GM12878 (cell line): ENCODE measurements around the gene CDH2. TPM values are rescaled to one million over a fixed set of nuclear protein-coding genes. Genes with fewer than 3 reads are reported as not detected.

ENCODE experiments used
- ATAC-seq: fragments of 200-7000 bp; cut with Tn5 transposase; 3 replicates; pipeline ENCODE4 v1.9.1; 2020; ENCODE audit warnings: mild to moderate bottlenecking, moderate library complexity
- BruUV-seq: library from RNA; stranded (reverse); fragments of 400-500 nt; replicated peaks from 2 replicates; lab custom pipeline; 2021; lab: Mats Ljungman, UMichigan
- CTCF ChIA-PET: fragments of 300-600 bp; sonication (Branson Sonifier 250); formaldehyde crosslinking; extraction: SDS; loops from one replicate; lab custom pipeline; 2021; ENCODE audit warnings: inconsistent platforms; lab: Yijun Ruan, JAX
- POLR2A ChIA-PET: fragments of 350-600 bp; formaldehyde crosslinking; extraction: SDS; loops from one replicate; lab custom pipeline; 2021; ENCODE audit warnings: inconsistent platforms; lab: Charles Lee
- RAD21 ChIA-PET: fragments of 300-600 bp; sonication (Branson Sonifier 250); formaldehyde crosslinking; loops from one replicate; lab custom pipeline; 2023; ENCODE audit warnings: antibody characterized with exemption; ENCODE audit not compliant: unreplicated experiment; lab: Charles Lee
- SMC1A ChIA-PET: fragments of 300-600 bp; sonication (Branson Sonifier 250); formaldehyde crosslinking; loops from one replicate; lab custom pipeline; 2023; ENCODE audit not compliant: unreplicated experiment, uncharacterized antibody; lab: Charles Lee
- DNase-seq: peaks from one replicate; pipeline ENCODE4 v3.0.0-alpha.2; 2011; ENCODE audit warnings: low read depth, low spot score
- FAIRE-seq: peaks from 3 replicates; lab custom pipeline; 2011; peaks lifted over from hg19 to GRCh38; lab: Jason Lieb, UNC
- H2AFZ ChIP-seq: 2 replicates; pipeline ENCODE4 v1.6.0; 2011; ENCODE audit warnings: low read depth, low read length, control low read depth; ENCODE audit not compliant: control insufficient read depth
- H3K27ac ChIP-seq: 2 replicates; pipeline ENCODE4 v1.5.1; 2011; ENCODE audit warnings: control low read depth; ENCODE audit not compliant: control insufficient read depth, insufficient read depth
- H3K27me3 ChIP-seq, 2 experiments: replicated peaks in 1 of 2; 2 replicates each; pipeline versions ENCODE4 v1.6.0 to v1.6.1; 2011; ENCODE audit warnings: low read length in 1 of 2; ENCODE audit not compliant: control insufficient read depth in 2 of 2, insufficient read depth in 2 of 2
- H3K36me3 ChIP-seq, 2 experiments: 2 replicates each; pipeline ENCODE4 v1.5.1; 2011; ENCODE audit warnings: low read length in 1 of 2; ENCODE audit not compliant: control insufficient read depth in 2 of 2, insufficient read depth in 2 of 2
- H3K4me1 ChIP-seq: 2 replicates; pipeline ENCODE4 v1.6.1; 2011; ENCODE audit warnings: mild to moderate bottlenecking, low read length, moderate library complexity, mixed read lengths; ENCODE audit not compliant: control insufficient read depth, insufficient read depth
- H3K4me2 ChIP-seq: 2 replicates; pipeline ENCODE4 v1.6.0; 2011; ENCODE audit warnings: control low read depth; ENCODE audit not compliant: control insufficient read depth, insufficient read depth
- H3K4me3 ChIP-seq: fragments of 200-600 bp; sonication (generic); 2 replicates; pipeline ENCODE4 v1.5.1; 2016
- H3K79me2 ChIP-seq: 2 replicates; pipeline ENCODE4 v1.6.0; 2011; ENCODE audit warnings: low read length; ENCODE audit not compliant: control insufficient read depth, insufficient read depth
- H3K9ac ChIP-seq: 2 replicates; pipeline ENCODE4 v1.8.0; 2011; ENCODE audit warnings: low read length, control low read depth, mixed read lengths; ENCODE audit not compliant: control insufficient read depth, insufficient read depth
- H3K9me3 ChIP-seq: replicated peaks from 3 replicates; pipeline ENCODE4 v1.5.1; 2011; ENCODE audit warnings: mild to moderate bottlenecking, low read length; ENCODE audit not compliant: control insufficient read depth, insufficient read depth
- H4K20me1 ChIP-seq: 2 replicates; pipeline ENCODE4 v1.6.0; 2011; ENCODE audit not compliant: control insufficient read depth, insufficient read depth
- FOXK2 ChIP-seq: fragments of 450-650 bp; IDR thresholded peaks from 2 replicates; pipeline ENCODE4 v1.6.1; 2017; ENCODE audit warnings: mild to moderate bottlenecking, moderate library complexity
- GATAD2B ChIP-seq: fragments of 450-650 bp; conservative IDR thresholded peaks from 2 replicates; pipeline ENCODE4 v1.6.1; 2017; ENCODE audit warnings: low read depth, mild to moderate bottlenecking, moderate library complexity
- HCFC1 ChIP-seq: fragments of 150-350 bp; IDR thresholded peaks from 2 replicates; pipeline ENCODE4 v1.6.1; 2014; ENCODE audit warnings: low read length
- IKZF1 ChIP-seq: fragments of 450-650 bp; conservative IDR thresholded peaks from 2 replicates; pipeline ENCODE4 v1.6.1; 2017; ENCODE audit warnings: antibody characterized with exemption, mild to moderate bottlenecking
- KDM1A ChIP-seq: fragments of 200-600 bp; sonication (generic); IDR thresholded peaks from 2 replicates; pipeline ENCODE4 v1.6.1; 2016; ENCODE audit warnings: borderline replicate concordance
- MTA2 ChIP-seq: fragments of 450-650 bp; IDR thresholded peaks from 2 replicates; pipeline ENCODE4 v1.6.1; 2016; ENCODE audit warnings: low read depth, mild to moderate bottlenecking, moderate library complexity
- STAT1 ChIP-seq: fragments of 450-650 bp; conservative IDR thresholded peaks from 2 replicates; pipeline ENCODE4 v1.6.1; 2014; ENCODE audit warnings: antibody characterized with exemption, mild to moderate bottlenecking
- TAF1 ChIP-seq: IDR thresholded peaks from 2 replicates; pipeline ENCODE4 v1.6.1; 2011; ENCODE audit warnings: mild to moderate bottlenecking, low read depth, low read length, borderline replicate concordance
- TCF12 ChIP-seq: IDR thresholded peaks from 2 replicates; pipeline ENCODE4 v1.6.1; 2011; ENCODE audit warnings: low read depth, mild to moderate bottlenecking, low read length
- ZBED1 ChIP-seq: IDR thresholded peaks from 2 replicates; pipeline ENCODE4 v1.6.1; 2016; ENCODE audit warnings: borderline replicate concordance
- WGBS: methylation state at CpG from one replicate; pipeline ENCODE4 v1.1.6; 2016; ENCODE audit warnings: low lambda C conversion rate; ENCODE audit not compliant: insufficient replicate concordance, insufficient coverage; ENCODE audit errors: missing lambda C conversion rate; 5-methylcytosine and 5-hydroxymethylcytosine counted together
- in situ Hi-C: fragments of 300-500 bp; cut with MboI; formaldehyde crosslinking; loops from 9 replicates; pipeline ENCODE4 v1.14.3; 2018; ENCODE audit warnings: mixed read lengths
- intact Hi-C: fragments of 100-400 bp; cut with micrococcal nuclease; formaldehyde crosslinking; loops from one replicate; pipeline ENCODE4 v1.14.2; 2022; ENCODE audit not compliant: unreplicated experiment
- polyA plus RNA-seq, 11 experiments: library from polyadenylated mRNA; depleted of rRNA in 4 of 11; unstranded in 6 of 11; stranded (reverse) in 5 of 11; fragments of >200 nt; fragmentation: Nextera tagmentation in 4 of 11; fragmentation: Illumina TruSeq in 1 of 11; extraction: Ambion mirVana in 4 of 11; extraction: Trizol in 1 of 11; gene quantifications; 1 replicate in 1 of 11; 2 replicates in 10 of 11; pipeline versions ENCODE4 v1.2.1 to v1.2.3, GENCODE V29; 2011 to 2016; ENCODE audit warnings: inconsistent platforms in 2 of 11, missing spikeins in 2 of 11, low read depth in 1 of 11
- total RNA-seq, 4 experiments: library from RNA; depleted of rRNA in 3 of 4; stranded (reverse); fragments of >200 nt in 3 of 4; fragmentation: Illumina TruSeq in 1 of 4; extraction: Trizol in 1 of 4; gene quantifications; 2 replicates each; pipeline versions ENCODE4 v1.2.1 to v1.2.3, GENCODE V29; 2013 to 2021
- TF ChIP-seq, protein P1 (sequence below): IDR thresholded peaks from 2 replicates; pipeline ENCODE4 v1.6.1; 2012; ENCODE audit warnings: low read depth, low read length, improper control_type of control experiment
- TF ChIP-seq, protein P2 (sequence below): fragments of 450-650 bp; formaldehyde crosslinking; IDR thresholded peaks from 2 replicates; pipeline ENCODE4 v1.4.0; 2020; ENCODE audit warnings: mild to moderate bottlenecking, moderate library complexity
- TF ChIP-seq, protein P3 (sequence below): IDR thresholded peaks from 2 replicates; pipeline ENCODE4 v1.6.1; 2011; ENCODE audit warnings: borderline replicate concordance, low read depth, mild to moderate bottlenecking, moderate library complexity, mixed read lengths, low read length; ENCODE audit not compliant: insufficient read depth; ENCODE audit errors: extremely low read length

CDH2 gene
- total and polyA plus RNA-seq, 10 of the 15 experiments (the other 5 are each of a cell fraction or from before 2014, with no cell fraction given) = 0.01 to 0.25 (median 0.06) TPM; not detected in 4

DNA sequence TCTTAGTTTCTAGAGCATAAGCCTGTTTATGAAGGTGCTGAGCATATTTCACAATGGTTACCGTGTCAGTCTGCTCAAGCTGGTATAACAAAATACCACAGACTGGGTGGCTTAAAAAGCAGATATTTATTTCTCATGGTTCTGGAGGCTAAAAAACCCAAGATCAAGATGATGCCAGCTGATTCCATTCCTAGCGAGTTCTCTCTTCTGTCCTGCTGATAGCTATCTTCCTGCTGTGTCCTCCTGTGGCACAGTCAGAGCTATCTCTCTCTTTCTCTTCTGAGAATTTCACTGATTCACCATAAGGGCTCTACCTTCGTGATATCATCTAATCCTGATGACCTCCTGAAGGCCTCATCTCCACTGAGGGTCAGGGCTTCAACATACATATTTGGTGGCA lies 273.0 kb downstream of the CDH2 start:
- H3K36me3 ChIP-seq = no peaks in the 10 kb centered on the region
- ChIA-PET POLR2A (no interaction called here), SMC1A (no interaction called here), CTCF (no interaction called here), RAD21 (no interaction called here)
- no peaks in the 10 kb centered on the region for H4K20me1 ChIP-seq
- no peak overlapping the region for H3K4me3 ChIP-seq
- FAIRE-seq (no peak), DNase-seq (no peak), ATAC-seq (no peak)
- H3K9ac ChIP-seq = no peak overlapping the region
- intact Hi-C loops (no loop called here), in situ Hi-C loops (loop anchor here (10.0 kb wide), 1 partner anchor 59 kb away; no protein-coding TSS in a partner anchor)
- no peaks in the 10 kb centered on the region for H3K27me3 ChIP-seq
- H3K9me3 ChIP-seq = no peaks in the 10 kb centered on the region
- no peak for TF ChIP-seq ZBED1
- TF ChIP-seq STAT1 = no peak
- TF ChIP-seq FOXK2 = no peak
- TF ChIP-seq, protein P1, sequence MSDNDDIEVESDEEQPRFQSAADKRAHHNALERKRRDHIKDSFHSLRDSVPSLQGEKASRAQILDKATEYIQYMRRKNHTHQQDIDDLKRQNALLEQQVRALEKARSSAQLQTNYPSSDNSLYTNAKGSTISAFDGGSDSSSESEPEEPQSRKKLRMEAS = no peak
- TF ChIP-seq TCF12 = no peak
- WGBS = 3% methylated on average over 3 of the region's 3 CpGs
- H3K27ac ChIP-seq = no peak overlapping the region
- H3K79me2 ChIP-seq = no peaks in the 10 kb centered on the region
- BruUV-seq = no TSS peak
- H2AFZ ChIP-seq = no peak overlapping the region
- no peaks in the 10 kb centered on the region for H3K4me1 ChIP-seq
- H3K4me2 ChIP-seq = no peak overlapping the region

DNA sequence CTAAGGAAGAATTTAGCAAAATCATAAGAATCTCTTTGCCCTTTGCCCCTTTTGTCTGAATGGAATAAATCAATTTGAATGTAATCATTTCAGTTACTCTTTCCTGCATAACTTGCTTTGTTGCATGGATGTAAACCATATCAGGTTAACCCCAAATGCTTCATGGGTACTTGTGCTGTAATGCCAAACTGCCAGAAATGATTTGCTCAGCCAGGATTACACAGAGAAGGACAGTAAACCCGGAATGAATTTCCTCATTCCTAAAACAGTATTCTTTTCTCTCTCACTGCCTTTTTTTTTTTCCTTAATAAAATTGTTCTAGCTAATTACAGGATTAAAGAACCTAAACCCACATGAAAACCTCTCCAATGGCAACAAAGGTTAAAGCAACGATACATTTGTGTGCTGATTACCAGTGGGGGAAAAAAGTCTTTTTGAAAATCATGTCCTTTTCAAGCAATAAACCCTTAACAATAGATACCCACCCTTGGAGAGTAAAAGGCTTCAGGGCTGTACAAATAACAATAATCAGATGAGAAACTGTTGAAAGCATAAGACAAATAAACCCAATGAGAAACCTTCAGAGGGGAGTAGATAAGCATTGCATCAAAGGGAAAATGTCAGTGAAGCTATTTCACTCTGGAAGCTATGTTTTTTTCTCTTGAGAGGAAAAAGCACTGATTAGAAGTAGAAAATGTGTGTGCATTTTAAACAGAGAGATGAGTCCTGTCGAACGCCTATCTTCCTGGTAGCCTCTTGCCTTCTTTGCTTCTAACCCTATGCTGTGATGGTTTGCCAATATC lies 275.3 kb downstream of the CDH2 start:
- H3K4me3 ChIP-seq = no peak overlapping the region
- intact Hi-C loops (no loop called here), in situ Hi-C loops (loop anchor here (10.0 kb wide), 1 partner anchor 57 kb away; no protein-coding TSS in a partner anchor)
- DNase-seq (no peak), FAIRE-seq (no peak), ATAC-seq (no peak)
- ChIA-PET SMC1A (no interaction called here), POLR2A (no interaction called here), CTCF (no interaction called here), RAD21 (no interaction called here)
- no TSS peak for BruUV-seq
- no peak overlapping the region for H3K4me2 ChIP-seq
- no peaks in the 10 kb centered on the region for H3K36me3 ChIP-seq
- no peaks in the 10 kb centered on the region for H4K20me1 ChIP-seq
- H3K9me3 ChIP-seq = no peaks in the 10 kb centered on the region
- H3K27ac ChIP-seq = no peak overlapping the region
- no peak overlapping the region for H2AFZ ChIP-seq
- H3K27me3 ChIP-seq = no peaks in the 10 kb centered on the region
- H3K9ac ChIP-seq = no peak overlapping the region
- WGBS = 23% methylated on average over 4 of the region's 4 CpGs
- no peaks in the 10 kb centered on the region for H3K79me2 ChIP-seq
- H3K4me1 ChIP-seq = no peaks in the 10 kb centered on the region
- TF ChIP-seq, protein P2, sequence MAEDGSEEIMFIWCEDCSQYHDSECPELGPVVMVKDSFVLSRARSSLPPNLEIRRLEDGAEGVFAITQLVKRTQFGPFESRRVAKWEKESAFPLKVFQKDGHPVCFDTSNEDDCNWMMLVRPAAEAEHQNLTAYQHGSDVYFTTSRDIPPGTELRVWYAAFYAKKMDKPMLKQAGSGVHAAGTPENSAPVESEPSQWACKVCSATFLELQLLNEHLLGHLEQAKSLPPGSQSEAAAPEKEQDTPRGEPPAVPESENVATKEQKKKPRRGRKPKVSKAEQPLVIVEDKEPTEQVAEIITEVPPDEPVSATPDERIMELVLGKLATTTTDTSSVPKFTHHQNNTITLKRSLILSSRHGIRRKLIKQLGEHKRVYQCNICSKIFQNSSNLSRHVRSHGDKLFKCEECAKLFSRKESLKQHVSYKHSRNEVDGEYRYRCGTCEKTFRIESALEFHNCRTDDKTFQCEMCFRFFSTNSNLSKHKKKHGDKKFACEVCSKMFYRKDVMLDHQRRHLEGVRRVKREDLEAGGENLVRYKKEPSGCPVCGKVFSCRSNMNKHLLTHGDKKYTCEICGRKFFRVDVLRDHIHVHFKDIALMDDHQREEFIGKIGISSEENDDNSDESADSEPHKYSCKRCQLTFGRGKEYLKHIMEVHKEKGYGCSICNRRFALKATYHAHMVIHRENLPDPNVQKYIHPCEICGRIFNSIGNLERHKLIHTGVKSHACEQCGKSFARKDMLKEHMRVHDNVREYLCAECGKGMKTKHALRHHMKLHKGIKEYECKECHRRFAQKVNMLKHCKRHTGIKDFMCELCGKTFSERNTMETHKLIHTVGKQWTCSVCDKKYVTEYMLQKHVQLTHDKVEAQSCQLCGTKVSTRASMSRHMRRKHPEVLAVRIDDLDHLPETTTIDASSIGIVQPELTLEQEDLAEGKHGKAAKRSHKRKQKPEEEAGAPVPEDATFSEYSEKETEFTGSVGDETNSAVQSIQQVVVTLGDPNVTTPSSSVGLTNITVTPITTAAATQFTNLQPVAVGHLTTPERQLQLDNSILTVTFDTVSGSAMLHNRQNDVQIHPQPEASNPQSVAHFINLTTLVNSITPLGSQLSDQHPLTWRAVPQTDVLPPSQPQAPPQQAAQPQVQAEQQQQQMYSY (CRISPR knock-in tag) = no peak
- TF ChIP-seq MTA2 (no peak), KDM1A (no peak), GATAD2B (no peak), ZBED1 (no peak), IKZF1 (no peak), HCFC1 (no peak), TAF1 (no peak)
- TF ChIP-seq, protein P3, sequence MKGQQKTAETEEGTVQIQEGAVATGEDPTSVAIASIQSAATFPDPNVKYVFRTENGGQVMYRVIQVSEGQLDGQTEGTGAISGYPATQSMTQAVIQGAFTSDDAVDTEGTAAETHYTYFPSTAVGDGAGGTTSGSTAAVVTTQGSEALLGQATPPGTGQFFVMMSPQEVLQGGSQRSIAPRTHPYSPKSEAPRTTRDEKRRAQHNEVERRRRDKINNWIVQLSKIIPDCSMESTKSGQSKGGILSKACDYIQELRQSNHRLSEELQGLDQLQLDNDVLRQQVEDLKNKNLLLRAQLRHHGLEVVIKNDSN = no peak
